ENCODE results near the gene RASA3. TPM values are rescaled to one million over a fixed set of nuclear protein-coding genes. Genes with fewer than 3 reads are reported as not detected.
A peak's percentile ranks its signal among the peaks of the same experiment; 100 is the strongest.
"Not testable (repeated sequence)": the region's sequence is repeated elsewhere in the genome, so short reads cannot be mapped to it uniquely, and the experiment has no call there.

The RASA3 gene
- total and polyA plus RNA-seq, 7 donors = 4.2 to 22.4 (median 16.9) TPM

GRCh38 chr13:114099918-114100445, 32.4 kb downstream of the RASA3 start:
- Histone ChIP-seq H3K4me3 (no peak overlapping the region), H3K27me3 (no peaks in the 10 kb centered on the region), H3K9me3 (no peaks in the 10 kb centered on the region), H3K36me3 (no peaks in the 10 kb centered on the region), H3K4me1 (peaks cover 0 to 45% (median 40%) of the 10 kb centered on the region in 4 donors), H3K27ac (peak overlapping the region; percentile 63 to 83 (median 71))
- peak; percentile 67 for DNase-seq
- TF ChIP-seq POLR2A (IDR thresholded peaks at IDR 0.05) = no peak
- 30 to 72% methylated on average over 25 of the region's 25 CpGs for WGBS, 2 donors
- intact Hi-C loops (cut with DNase I) = loop anchor here (2.0 kb wide), 1 partner anchor 33 kb away; no protein-coding TSS in a partner anchor

- 29 to 48% methylated on average over 15 of the region's 15 CpGs for WGBS, 2 donors
- Histone ChIP-seq H3K27ac (peak overlapping the region; percentile 69 to 79 (median 77)), H3K36me3 (no peaks in the 10 kb centered on the region), H3K4me1 (peaks cover 0 to 37% (median 33%) of the 10 kb centered on the region in 4 donors), H3K9me3 (no peaks in the 10 kb centered on the region), H3K27me3 (no peaks in the 10 kb centered on the region), H3K4me3 (peak overlapping the region in 2 of 4 donors; percentile 12 to 30)
- TF ChIP-seq CTCF (IDR thresholded peaks at IDR 0.05) (no peak), POLR2A (IDR thresholded peaks at IDR 0.05) (no peak), POLR2AphosphoS5 (IDR thresholded peaks at IDR 0.05) (peak in 3 of 4 donors; percentile 21 to 67 (median 49)), EP300 (IDR thresholded peaks at IDR 0.05) (no peak)
- intact Hi-C loops (cut with DNase I) = loop anchor here (2.0 kb wide), 1 partner anchor 32 kb away; no protein-coding TSS in a partner anchor
- DNase-seq = peak; percentile 91
Observed at GRCh38 chr13:114099191-114099590, 33.2 kb downstream of the RASA3 start.

- DNase-seq, H3K36me3 ChIP-seq, H3K9me3 ChIP-seq, H3K27me3 ChIP-seq: not testable (repeated sequence)
- Histone ChIP-seq H3K4me1 (peaks cover 0 to 37% (median 33%) of the 10 kb centered on the region in 4 donors), H3K27ac (peak overlapping the region; percentile 69 to 79 (median 77)), H3K4me3 (peak overlapping the region in 2 of 4 donors; percentile 12 to 30)
- intact Hi-C loops (cut with DNase I) = loop anchor here (2.0 kb wide), 1 partner anchor 32 kb away; no protein-coding TSS in a partner anchor
- WGBS, 2 donors = 81 to 84% methylated on average over 11 of the region's 14 CpGs
Observed at GRCh38 chr13:114098689-114099056, 33.8 kb downstream of the RASA3 start.

- Histone ChIP-seq H3K27ac (peak overlapping the region; percentile 69 to 79 (median 77)), H3K4me1 (peaks cover 0 to 37% (median 33%) of the 10 kb centered on the region in 4 donors), H3K4me3 (no peak overlapping the region), H3K27me3 (no peaks in the 10 kb centered on the region), H3K9me3 (no peaks in the 10 kb centered on the region), H3K36me3 (no peaks in the 10 kb centered on the region)
- intact Hi-C loops (cut with DNase I) = loop anchor here (2.0 kb wide), 1 partner anchor 31 kb away; no protein-coding TSS in a partner anchor
- 88 to 91% methylated on average over 27 of the region's 27 CpGs for WGBS, 2 donors
- DNase-seq = peak; percentile 57
- no peak for TF ChIP-seq POLR2A (IDR thresholded peaks at IDR 0.05)
- TF ChIP-seq EP300 (IDR thresholded peaks at IDR 0.05) = no peak
- TF ChIP-seq POLR2AphosphoS5 (IDR thresholded peaks at IDR 0.05) = no peak
- TF ChIP-seq CTCF (IDR thresholded peaks at IDR 0.05) = no peak
Observed at GRCh38 chr13:114097893-114098688, 34.3 kb downstream of the RASA3 start.

GRCh38 chr13:114097212-114097892, 35.1 kb downstream of the RASA3 start:
- 88 to 90% methylated on average over 25 of the region's 25 CpGs for WGBS, 2 donors
- Histone ChIP-seq H3K27me3 (no peaks in the 10 kb centered on the region), H3K4me1 (peaks cover 0 to 37% (median 33%) of the 10 kb centered on the region in 4 donors), H3K4me3 (no peak overlapping the region), H3K27ac (peak overlapping the region in 2 of 4 donors; percentile 75 to 79), H3K9me3 (no peaks in the 10 kb centered on the region), H3K36me3 (no peaks in the 10 kb centered on the region)
- no peak for TF ChIP-seq CTCF (IDR thresholded peaks at IDR 0.05)
- TF ChIP-seq EP300 (IDR thresholded peaks at IDR 0.05) = no peak
- TF ChIP-seq POLR2A (IDR thresholded peaks at IDR 0.05) = no peak
- no peak for TF ChIP-seq POLR2AphosphoS5 (IDR thresholded peaks at IDR 0.05)
- peak; percentile 48 for DNase-seq
- intact Hi-C loops (cut with DNase I) = no loop called here

Data from sigmoid colon (tissue), 7 donors.